ENCODE measurements around the gene TMEM255B.

TMEM255B gene

GRCh38 chr13:113735194-113735593 is 23.8 kb upstream of the TMEM255B start:
- Mint-ChIP-seq H3K36me3 (ENCODE audit: low read depth) (no peaks in the 10 kb centered on the region), H3K27ac (no peak overlapping the region), H3K9me3 (no peaks in the 10 kb centered on the region), H3K27me3 (ENCODE audit: low read depth) (peaks cover 11% of the 10 kb centered on the region), H3K4me1 (no peaks in the 10 kb centered on the region), H3K4me3 (no peak overlapping the region)
- TF ChIP-seq CTCF (IDR thresholded peaks at IDR 0.05; ENCODE audit: unreplicated experiment in 3 of 3): no peak

DNA sequence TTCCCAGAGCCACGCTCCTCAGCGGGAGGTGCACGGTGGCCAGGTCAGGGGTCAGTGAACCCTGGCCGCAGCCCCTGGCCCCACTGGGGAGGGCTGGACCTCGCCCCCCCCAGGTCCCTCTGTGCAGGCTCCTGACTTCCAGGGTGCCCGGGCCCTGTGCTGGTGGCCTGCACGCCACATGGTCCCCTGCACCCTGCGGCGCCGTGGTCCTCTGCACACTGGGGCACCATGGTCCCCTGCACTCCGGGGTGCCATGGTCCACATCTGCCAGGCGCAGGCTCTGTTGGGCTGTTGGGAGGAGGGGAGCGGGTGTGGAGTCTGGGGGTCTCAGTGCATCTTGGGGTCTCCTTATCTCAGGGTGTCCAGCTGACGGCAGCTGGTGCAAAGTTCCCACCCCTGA is 23.3 kb upstream of the TMEM255B start:
- H3K36me3 Mint-ChIP-seq (ENCODE audit: low read depth): no peaks in the 10 kb centered on the region
- no peak overlapping the region for H3K4me3 Mint-ChIP-seq
- H3K4me1 Mint-ChIP-seq: no peaks in the 10 kb centered on the region
- H3K27ac Mint-ChIP-seq: no peak overlapping the region
- H3K9me3 Mint-ChIP-seq: no peaks in the 10 kb centered on the region
- H3K27me3 Mint-ChIP-seq (ENCODE audit: low read depth): peaks cover 10% of the 10 kb centered on the region
- TF ChIP-seq CTCF (IDR thresholded peaks at IDR 0.05; ENCODE audit: unreplicated experiment in 3 of 3): no peak

GRCh38 chr13:113736258-113736731 is 22.7 kb upstream of the TMEM255B start:
- TF ChIP-seq CTCF (IDR thresholded peaks at IDR 0.05; ENCODE audit: unreplicated experiment in 3 of 3): no peak
- H3K36me3 Mint-ChIP-seq (ENCODE audit: low read depth): no peaks in the 10 kb centered on the region

DNA sequence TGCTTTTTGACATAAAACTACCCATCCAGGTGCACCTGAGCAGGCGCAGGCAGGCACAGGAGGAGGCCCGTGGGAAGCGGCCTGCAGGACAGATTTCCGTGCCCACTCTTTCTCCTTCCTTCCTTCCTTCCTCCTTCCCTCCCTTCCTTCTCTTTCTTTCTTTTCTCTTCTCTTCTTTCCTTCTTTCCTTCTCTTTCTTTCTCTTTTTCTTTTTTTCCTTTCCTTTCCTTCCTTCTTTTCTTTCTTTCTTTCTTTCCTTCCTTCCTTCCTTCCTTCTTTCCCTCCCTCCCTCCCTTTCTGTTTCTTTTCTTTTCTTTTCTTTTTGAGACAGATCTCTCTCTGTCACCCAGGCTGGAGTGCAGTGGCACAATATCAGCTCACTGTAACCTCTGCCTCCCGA is 21.2 kb upstream of the TMEM255B start:
- Mint-ChIP-seq H3K36me3 (ENCODE audit: low read depth) (no peaks in the 10 kb centered on the region), H3K4me3 (no peak overlapping the region), H3K4me1 (peaks cover 10% of the 10 kb centered on the region), H3K27ac (no peak overlapping the region), H3K27me3 (ENCODE audit: low read depth) (peaks cover 12% of the 10 kb centered on the region), H3K9me3 (no peaks in the 10 kb centered on the region)
- no peak for TF ChIP-seq CTCF (IDR thresholded peaks at IDR 0.05; ENCODE audit: unreplicated experiment in 3 of 3)

More at GRCh38 chr13:113736258-113736731, 22.7 kb upstream of the TMEM255B start:
- Mint-ChIP-seq H3K27me3 (ENCODE audit: low read depth) (peaks cover 10% of the 10 kb centered on the region), H3K27ac (no peak overlapping the region), H3K4me1 (peaks cover under 1% of the 10 kb centered on the region), H3K4me3 (no peak overlapping the region), H3K9me3 (no peaks in the 10 kb centered on the region)

- H3K27ac Mint-ChIP-seq: no peak overlapping the region
- no peaks in the 10 kb centered on the region for H3K36me3 Mint-ChIP-seq (ENCODE audit: low read depth)
- H3K27me3 Mint-ChIP-seq (ENCODE audit: low read depth): peaks cover 12% of the 10 kb centered on the region
- no peak for TF ChIP-seq CTCF (IDR thresholded peaks at IDR 0.05; ENCODE audit: unreplicated experiment in 3 of 3)
- no peak overlapping the region for H3K4me3 Mint-ChIP-seq
- H3K9me3 Mint-ChIP-seq: no peaks in the 10 kb centered on the region
- peaks cover 11% of the 10 kb centered on the region for H3K4me1 Mint-ChIP-seq
Observed at GRCh38 chr13:113739527-113740285, 19.3 kb upstream of the TMEM255B start.

- Mint-ChIP-seq H3K4me1 (peaks cover 14% of the 10 kb centered on the region), H3K4me3 (no peak overlapping the region)
Observed at GRCh38 chr13:113740286-113740556, 18.8 kb upstream of the TMEM255B start.

More at GRCh38 chr13:113740286-113740556, 18.8 kb upstream of the TMEM255B start:
- no peaks in the 10 kb centered on the region for H3K9me3 Mint-ChIP-seq
- peaks cover 12% of the 10 kb centered on the region for H3K27me3 Mint-ChIP-seq (ENCODE audit: low read depth)
- no peaks in the 10 kb centered on the region for H3K36me3 Mint-ChIP-seq (ENCODE audit: low read depth)
- no peak for TF ChIP-seq CTCF (IDR thresholded peaks at IDR 0.05; ENCODE audit: unreplicated experiment in 3 of 3)
- no peak overlapping the region for H3K27ac Mint-ChIP-seq

All from nephron (organoid).